ENCODE measurements around the gene PLD5.
"Not testable (repeated sequence)": the region's sequence is repeated elsewhere in the genome, so short reads cannot be mapped to it uniquely, and the experiment has no call there.

DNA sequence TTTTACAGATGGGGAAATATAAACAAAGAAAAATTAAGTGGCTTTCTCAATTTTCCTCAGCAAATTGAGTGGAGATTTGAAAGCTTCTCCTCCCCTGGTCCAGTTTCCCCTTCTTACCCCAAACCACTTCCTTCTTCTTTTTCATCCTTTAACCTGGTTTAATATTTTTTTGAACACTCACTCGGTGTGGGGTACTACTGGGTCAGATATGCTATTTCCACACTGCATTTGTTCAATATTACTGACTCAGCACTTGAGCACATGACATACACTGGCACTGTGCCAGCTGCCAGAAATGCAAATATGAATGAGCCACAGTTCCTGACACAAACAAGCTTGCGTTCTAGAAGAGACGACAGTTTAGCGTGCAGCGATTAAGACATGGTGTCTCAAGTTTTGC, 193.6 kb downstream of the PLD5 start:
- TF ChIP-seq, protein P1, sequence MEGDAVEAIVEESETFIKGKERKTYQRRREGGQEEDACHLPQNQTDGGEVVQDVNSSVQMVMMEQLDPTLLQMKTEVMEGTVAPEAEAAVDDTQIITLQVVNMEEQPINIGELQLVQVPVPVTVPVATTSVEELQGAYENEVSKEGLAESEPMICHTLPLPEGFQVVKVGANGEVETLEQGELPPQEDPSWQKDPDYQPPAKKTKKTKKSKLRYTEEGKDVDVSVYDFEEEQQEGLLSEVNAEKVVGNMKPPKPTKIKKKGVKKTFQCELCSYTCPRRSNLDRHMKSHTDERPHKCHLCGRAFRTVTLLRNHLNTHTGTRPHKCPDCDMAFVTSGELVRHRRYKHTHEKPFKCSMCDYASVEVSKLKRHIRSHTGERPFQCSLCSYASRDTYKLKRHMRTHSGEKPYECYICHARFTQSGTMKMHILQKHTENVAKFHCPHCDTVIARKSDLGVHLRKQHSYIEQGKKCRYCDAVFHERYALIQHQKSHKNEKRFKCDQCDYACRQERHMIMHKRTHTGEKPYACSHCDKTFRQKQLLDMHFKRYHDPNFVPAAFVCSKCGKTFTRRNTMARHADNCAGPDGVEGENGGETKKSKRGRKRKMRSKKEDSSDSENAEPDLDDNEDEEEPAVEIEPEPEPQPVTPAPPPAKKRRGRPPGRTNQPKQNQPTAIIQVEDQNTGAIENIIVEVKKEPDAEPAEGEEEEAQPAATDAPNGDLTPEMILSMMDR (IDR thresholded peaks at IDR 0.05; ENCODE audit: low read length) = not testable (repeated sequence)
- not testable (repeated sequence) for TF ChIP-seq EZH2 (IDR thresholded peaks at IDR 0.05; ENCODE audit: borderline replicate concordance, low read length)

All from OCI-LY1 (cell line).